Mesenchymal stem cell (in vitro differentiated cells and primary cell): Measurements from ENCODE around the gene APLNR.

Experiments used
- DNase-seq: peaks from one replicate; pipeline ENCODE4 v3.0.0-alpha.2; 2013
- H2AFZ ChIP-seq: one replicate; pipeline ENCODE4 v1.6.1; 2013; ENCODE audit warnings: low read depth, mild to moderate bottlenecking, control low read depth, inconsistent platforms, low read length, moderate library complexity
- H2AK5ac ChIP-seq: 2 replicates; pipeline ENCODE4 v1.6.1; 2013; ENCODE audit warnings: low read length, moderate library complexity, mild to moderate bottlenecking, inconsistent platforms; ENCODE audit not compliant: severe bottlenecking
- H2BK120ac ChIP-seq: one replicate; pipeline ENCODE4 v1.6.1; 2013; ENCODE audit warnings: low read depth, mild to moderate bottlenecking, inconsistent platforms, low read length, moderate library complexity
- H2BK12ac ChIP-seq, 2 experiments: one replicate each; pipeline ENCODE4 v1.6.1; 2013; ENCODE audit warnings: inconsistent platforms in 2 of 2, low read length in 2 of 2, mild to moderate bottlenecking in 2 of 2, moderate library complexity in 2 of 2, control low read depth in 1 of 2
- H2BK15ac ChIP-seq: one replicate; pipeline ENCODE4 v1.6.1; 2013; ENCODE audit warnings: mild to moderate bottlenecking, low read depth, inconsistent platforms; ENCODE audit not compliant: poor library complexity, severe bottlenecking
- H2BK5ac ChIP-seq: 2 replicates; pipeline ENCODE4 v1.6.1; 2013; ENCODE audit warnings: low read depth, mild to moderate bottlenecking, low read length, control low read depth, inconsistent platforms; ENCODE audit not compliant: poor library complexity, severe bottlenecking
- H3K14ac ChIP-seq, 2 experiments: one replicate each; pipeline ENCODE4 v1.6.1; 2013; ENCODE audit warnings: inconsistent platforms in 2 of 2, low read length in 2 of 2, control low read depth in 1 of 2, mild to moderate bottlenecking in 1 of 2, moderate library complexity in 1 of 2
- H3K18ac ChIP-seq, 2 experiments: one replicate each; pipeline ENCODE4 v1.6.1; 2013; ENCODE audit warnings: inconsistent platforms in 2 of 2, low read length in 2 of 2, control low read depth in 1 of 2, low read depth in 1 of 2, mild to moderate bottlenecking in 1 of 2
- H3K23ac ChIP-seq, 2 experiments: one replicate each; pipeline ENCODE4 v1.6.1; 2013; ENCODE audit warnings: inconsistent platforms in 2 of 2, low read length in 2 of 2, mild to moderate bottlenecking in 2 of 2, moderate library complexity in 2 of 2, control low read depth in 1 of 2
- H3K27ac ChIP-seq: 2 replicates; pipeline ENCODE4 v1.5.1; 2013; ENCODE audit warnings: mild to moderate bottlenecking, moderate library complexity, low read length, control low read depth, inconsistent platforms; ENCODE audit not compliant: poor library complexity, severe bottlenecking
- H3K27me3 ChIP-seq, 2 experiments: 2 replicates each; pipeline versions ENCODE4 v1.6.1 to v1.7.0; 2013; ENCODE audit warnings: low read length in 2 of 2, mild to moderate bottlenecking in 2 of 2, moderate library complexity in 2 of 2, control low read depth in 1 of 2, inconsistent platforms in 1 of 2; ENCODE audit not compliant: control insufficient read depth in 1 of 2, insufficient read depth in 1 of 2
- H3K36me3 ChIP-seq, 2 experiments: 2 replicates each; pipeline versions ENCODE4 v1.6.1 to v1.7.0; 2013; ENCODE audit warnings: low read length in 2 of 2, control low read depth in 1 of 2, inconsistent platforms in 1 of 2, low read depth in 1 of 2, mild to moderate bottlenecking in 1 of 2; ENCODE audit not compliant: insufficient read depth in 2 of 2, control insufficient read depth in 1 of 2
- H3K4ac ChIP-seq, 2 experiments: one replicate each; pipeline ENCODE4 v1.6.1; 2013; ENCODE audit warnings: inconsistent platforms in 2 of 2, low read length in 2 of 2, mild to moderate bottlenecking in 2 of 2, moderate library complexity in 2 of 2, control low read depth in 1 of 2, low read depth in 1 of 2
- H3K4me1 ChIP-seq: 2 replicates; pipeline ENCODE4 v1.6.1; 2013; ENCODE audit warnings: low read depth, low read length, control low read depth; ENCODE audit not compliant: control insufficient read depth, insufficient read depth
- H3K4me2 ChIP-seq: 2 replicates; pipeline ENCODE4 v1.6.1; 2013; ENCODE audit warnings: low read length, mild to moderate bottlenecking, inconsistent platforms; ENCODE audit not compliant: poor library complexity, severe bottlenecking
- H3K4me3 ChIP-seq, 2 experiments: 2 replicates each; pipeline versions ENCODE4 v1.5.1 to v1.7.0; 2013; ENCODE audit warnings: low read length in 2 of 2, mild to moderate bottlenecking in 2 of 2, control low read depth in 1 of 2, low read depth in 1 of 2; ENCODE audit not compliant: insufficient read depth in 1 of 2
- H3K79me1 ChIP-seq: replicated peaks from 2 replicates; pipeline ENCODE4 v1.6.1; 2013; ENCODE audit warnings: mild to moderate bottlenecking, control low read depth, low read length, inconsistent platforms; ENCODE audit not compliant: poor library complexity, severe bottlenecking
- H3K9ac ChIP-seq: 2 replicates; pipeline ENCODE4 v1.7.0; 2013; ENCODE audit warnings: mild to moderate bottlenecking, low read length, moderate library complexity
- H3K9me3 ChIP-seq: 2 replicates; pipeline ENCODE4 v1.7.0; 2013; ENCODE audit warnings: mild to moderate bottlenecking, low read length; ENCODE audit not compliant: control insufficient read depth
- H4K8ac ChIP-seq: one replicate; pipeline ENCODE4 v1.6.1; 2013; ENCODE audit warnings: inconsistent platforms, mild to moderate bottlenecking, low read length, moderate library complexity
- H4K91ac ChIP-seq: one replicate; pipeline ENCODE4 v1.6.1; 2013; ENCODE audit warnings: mild to moderate bottlenecking, low read length, inconsistent platforms
- WGBS: methylation state at CpG from one replicate; pipeline ENCODE4 v1.1.7; 2013; ENCODE audit warnings: mixed read lengths; 5-methylcytosine and 5-hydroxymethylcytosine counted together

APLNR gene

GRCh38 chr11:57217053-57217452, 20.0 kb downstream of the APLNR start:
- no peak for DNase-seq
- Histone ChIP-seq H2BK15ac (no peak overlapping the region), H2AFZ (no peak overlapping the region), H3K18ac (no peak overlapping the region), H3K4me1 (peaks cover 8% of the 10 kb centered on the region), H3K4me2 (no peak overlapping the region), H3K4ac (no peak overlapping the region), H2BK12ac (no peak overlapping the region), H3K4me3 (no peak overlapping the region), H3K23ac (no peak overlapping the region), H3K27me3 (peaks cover 0 to 19% of the 10 kb centered on the region in 2 experiments), H3K14ac (no peak overlapping the region), H2BK5ac (no peak overlapping the region), H3K9ac (no peak overlapping the region), H2AK5ac (no peak overlapping the region), H4K91ac (no peak overlapping the region), H3K27ac (no peak overlapping the region), H2BK120ac (no peak overlapping the region), H3K36me3 (no peaks in the 10 kb centered on the region), H3K79me1 (no peaks in the 10 kb centered on the region), H3K9me3 (no peaks in the 10 kb centered on the region), H4K8ac (no peak overlapping the region)
- 66% methylated on average over 4 of the region's 4 CpGs for WGBS

- Histone ChIP-seq H3K9ac (no peak overlapping the region), H3K4me3 (no peak overlapping the region), H4K91ac (no peak overlapping the region), H2BK120ac (no peak overlapping the region), H3K27me3 (peaks cover 0 to 13% of the 10 kb centered on the region in 2 experiments), H2BK12ac (no peak overlapping the region), H2BK5ac (no peak overlapping the region), H3K18ac (no peak overlapping the region), H3K23ac (no peak overlapping the region), H2BK15ac (no peak overlapping the region), H3K4me2 (no peak overlapping the region), H3K14ac (no peak overlapping the region), H4K8ac (no peak overlapping the region), H3K4ac (no peak overlapping the region), H3K9me3 (no peaks in the 10 kb centered on the region), H2AK5ac (no peak overlapping the region), H2AFZ (no peak overlapping the region), H3K4me1 (peaks cover 8% of the 10 kb centered on the region), H3K27ac (no peak overlapping the region), H3K36me3 (no peaks in the 10 kb centered on the region), H3K79me1 (no peaks in the 10 kb centered on the region)
- no peak for DNase-seq
- 44% methylated on average over 2 of the region's 4 CpGs for WGBS
These were observed 20.6 kb downstream of the APLNR start for GRCh38 chr11:57216463-57216862.

- Histone ChIP-seq H4K8ac (no peak overlapping the region), H3K4me1 (peaks cover 8% of the 10 kb centered on the region), H3K18ac (no peak overlapping the region), H2AK5ac (no peak overlapping the region), H3K4me2 (no peak overlapping the region), H3K36me3 (no peaks in the 10 kb centered on the region), H4K91ac (no peak overlapping the region), H3K79me1 (no peaks in the 10 kb centered on the region), H3K14ac (no peak overlapping the region), H3K27ac (no peak overlapping the region), H3K23ac (no peak overlapping the region), H3K9me3 (no peaks in the 10 kb centered on the region), H2AFZ (peak overlapping the region; percentile 1), H3K4ac (no peak overlapping the region), H3K9ac (peak overlapping the region; percentile 32), H3K27me3 (peaks cover 0 to under 1% of the 10 kb centered on the region in 2 experiments), H2BK5ac (no peak overlapping the region), H2BK15ac (no peak overlapping the region), H2BK120ac (no peak overlapping the region), H3K4me3 (no peak overlapping the region), H2BK12ac (no peak overlapping the region)
- WGBS = no CpG with 5 or more reads among the region's 3 CpGs
- DNase-seq = peak; percentile 54
These were observed 22.6 kb downstream of the APLNR start for GRCh38 chr11:57214494-57214893.

- Histone ChIP-seq H4K91ac (no peak overlapping the region), H2BK5ac (no peak overlapping the region), H2BK15ac (no peak overlapping the region), H2BK120ac (no peak overlapping the region), H3K9ac (no peak overlapping the region), H3K4me1 (peaks cover 8% of the 10 kb centered on the region), H3K14ac (peak overlapping the region in 1 of 2 experiments; percentile 13), H3K27ac (no peak overlapping the region), H3K4ac (no peak overlapping the region), H3K4me3 (no peak overlapping the region), H3K9me3 (no peaks in the 10 kb centered on the region), H3K27me3 (no peaks in the 10 kb centered on the region), H2AK5ac (no peak overlapping the region), H3K79me1 (no peaks in the 10 kb centered on the region), H3K18ac (no peak overlapping the region), H3K36me3 (no peaks in the 10 kb centered on the region), H3K23ac (no peak overlapping the region), H3K4me2 (no peak overlapping the region), H4K8ac (peak overlapping the region; percentile 12), H2BK12ac (no peak overlapping the region), H2AFZ (peak overlapping the region; percentile 1)
- WGBS = 76% methylated on average over 2 of the region's 2 CpGs
- peak; percentile 10 for DNase-seq
These were observed 23.0 kb downstream of the APLNR start for GRCh38 chr11:57214098-57214417.
